Measurements from ENCODE around the gene MSH3.
"Not testable (repeated sequence)": the region's sequence is repeated elsewhere in the genome, so short reads cannot be mapped to it uniquely, and the experiment has no call there.

The MSH3 gene

GRCh38 chr5:80854583-80854982, 200.1 kb downstream of the MSH3 start:
- DNase-seq (ENCODE audit: low spot score) = no peak

GRCh38 chr5:80860924-80861613, 206.6 kb downstream of the MSH3 start:
- DNase-seq (ENCODE audit: low spot score) = no peak

DNA sequence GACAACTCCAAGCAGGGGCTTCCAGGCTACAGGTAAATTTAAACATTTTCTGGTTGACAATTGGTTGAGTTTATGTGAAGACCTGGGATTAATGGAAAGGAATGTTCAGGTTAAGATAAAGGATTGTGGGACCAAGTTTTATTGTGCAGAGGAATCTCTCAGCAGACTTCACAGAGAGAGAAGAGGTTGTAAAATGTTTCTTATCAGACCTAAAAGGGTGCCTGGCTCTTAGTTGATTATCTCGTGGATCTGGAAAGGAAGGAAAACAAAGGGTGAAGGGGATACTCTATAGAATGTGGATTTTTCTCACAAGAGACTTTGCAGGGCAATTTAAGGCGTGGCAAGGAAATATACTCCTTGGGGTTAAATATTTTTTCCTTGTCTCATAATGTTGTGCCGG, 209.3 kb downstream of the MSH3 start:
- DNase-seq (ENCODE audit: low spot score) = no peak

DNA sequence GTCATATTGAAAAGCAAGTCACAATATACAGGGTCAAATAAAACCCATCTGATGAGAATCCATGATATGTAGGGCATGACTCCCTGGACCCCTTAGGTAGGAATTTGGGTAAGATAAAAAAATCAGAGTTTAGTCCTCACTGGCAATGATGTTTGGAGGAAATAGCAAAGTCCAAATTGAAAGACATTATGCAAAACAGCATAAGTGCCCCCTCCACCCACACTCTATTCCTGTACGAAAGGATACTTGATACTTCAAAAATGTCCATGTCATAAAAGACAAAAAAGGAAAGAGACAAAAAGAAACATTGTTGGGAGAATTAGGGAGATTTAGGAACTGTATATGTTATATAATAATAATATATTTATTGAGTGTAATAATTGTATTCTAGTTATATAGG, 209.7 kb downstream of the MSH3 start:
- no peak for DNase-seq (ENCODE audit: low spot score)

DNA sequence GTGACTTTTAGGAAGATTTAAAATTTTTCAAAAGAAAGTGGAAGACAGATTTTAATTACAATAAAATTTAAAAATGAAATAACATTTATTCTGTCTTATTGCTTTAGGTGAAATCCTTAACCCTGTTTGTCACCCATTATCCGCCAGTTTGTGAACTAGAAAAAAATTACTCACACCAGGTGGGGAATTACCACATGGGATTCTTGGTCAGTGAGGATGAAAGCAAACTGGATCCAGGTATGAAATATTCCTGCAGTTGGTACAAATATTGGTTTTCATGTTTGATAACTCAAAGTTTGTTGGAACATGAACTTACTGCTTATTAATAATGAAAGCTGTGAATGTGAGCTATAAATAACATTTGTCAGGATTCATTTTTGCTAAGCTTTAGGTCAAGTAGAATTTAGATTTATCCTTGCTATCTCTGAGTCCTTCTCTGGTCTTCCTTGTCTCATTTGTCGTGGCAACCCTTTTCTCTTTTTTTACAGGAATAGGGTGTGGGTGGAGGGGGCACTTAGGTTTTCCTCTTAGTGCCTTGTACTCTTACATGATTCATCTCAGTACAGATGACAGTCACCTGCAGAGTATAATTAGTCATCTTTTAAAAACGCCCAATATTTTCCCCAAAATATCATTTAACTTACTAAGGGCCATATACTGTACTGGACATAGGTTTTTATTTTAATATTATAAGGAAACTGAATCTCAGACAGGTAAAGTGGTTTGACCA, 210.4 kb downstream of the MSH3 start:
- DNase-seq (ENCODE audit: low spot score) = no peak

- DNase-seq (ENCODE audit: low spot score) = no peak
These were observed 211.1 kb downstream of the MSH3 start for GRCh38 chr5:80865551-80865950.

GRCh38 chr5:80866371-80866770, 211.9 kb downstream of the MSH3 start:
- DNase-seq (ENCODE audit: low spot score) = no peak

- no peak for DNase-seq (ENCODE audit: low spot score)
These were observed 212.8 kb downstream of the MSH3 start for GRCh38 chr5:80867233-80867632.

DNA sequence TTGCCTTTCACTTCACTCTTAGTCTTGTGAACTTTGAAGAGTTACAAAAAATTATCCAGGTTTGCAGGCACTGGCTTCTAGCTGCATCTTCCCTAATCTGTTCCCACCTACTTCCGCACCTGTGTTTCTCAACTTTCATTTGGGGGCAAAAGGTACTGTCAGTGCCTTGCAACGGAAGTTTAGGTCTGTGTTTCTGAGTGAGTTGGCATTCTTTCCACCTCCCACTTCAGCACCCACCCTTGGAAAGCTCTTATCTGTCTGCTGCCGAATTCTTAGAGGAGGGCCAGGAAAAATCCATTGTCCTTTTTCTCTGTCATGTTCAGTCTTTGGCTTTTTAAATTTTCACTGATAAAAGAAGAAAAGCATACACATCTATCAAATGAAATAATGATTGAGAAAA, 216.0 kb downstream of the MSH3 start:
- DNase-seq (ENCODE audit: low spot score) = no peak

GRCh38 chr5:80871541-80871961, 217.1 kb downstream of the MSH3 start:
- DNase-seq (ENCODE audit: low spot score) = no peak

GRCh38 chr5:80874162-80874561, 219.7 kb downstream of the MSH3 start:
- no peak for DNase-seq (ENCODE audit: low spot score)

DNA sequence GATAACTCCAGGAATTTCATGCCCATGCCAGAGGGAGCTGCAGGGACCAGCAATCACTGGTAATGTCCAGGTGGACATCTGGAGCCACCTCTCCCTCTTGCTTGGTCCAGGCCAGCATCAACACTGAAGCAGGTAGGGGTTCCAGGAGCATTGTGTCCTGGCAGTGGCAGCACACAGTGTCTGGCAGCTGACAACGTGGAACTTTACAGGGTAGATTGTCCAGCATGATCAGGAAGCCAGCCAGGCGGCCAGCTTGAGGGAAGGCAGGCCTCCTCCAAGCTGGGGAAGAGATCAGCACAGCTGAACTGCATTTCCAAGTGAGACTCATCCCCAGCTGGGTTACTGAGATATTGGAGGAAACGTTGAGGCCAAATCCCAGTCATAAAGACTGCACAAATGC, 223.1 kb downstream of the MSH3 start:
- DNase-seq (ENCODE audit: low spot score) = no peak

DNA sequence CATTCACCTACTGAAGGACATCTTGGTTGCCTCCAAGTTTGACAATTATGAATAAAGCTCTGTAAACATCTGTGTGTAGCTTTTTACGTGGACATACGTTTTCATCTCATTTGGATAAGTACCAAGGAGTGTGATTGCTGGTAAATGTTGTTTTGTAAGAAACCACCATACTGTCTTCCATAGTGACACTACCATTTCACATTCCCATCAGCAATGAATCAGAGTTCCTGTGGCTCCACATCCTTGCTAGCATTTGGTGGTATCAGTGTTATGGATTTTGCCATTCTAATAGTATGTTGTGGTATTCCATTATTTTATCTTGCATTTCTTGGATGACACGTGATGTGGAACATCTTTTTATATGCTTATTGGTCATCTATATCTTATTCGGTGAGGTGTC, 227.3 kb downstream of the MSH3 start:
- no peak for DNase-seq (ENCODE audit: low spot score)

DNA sequence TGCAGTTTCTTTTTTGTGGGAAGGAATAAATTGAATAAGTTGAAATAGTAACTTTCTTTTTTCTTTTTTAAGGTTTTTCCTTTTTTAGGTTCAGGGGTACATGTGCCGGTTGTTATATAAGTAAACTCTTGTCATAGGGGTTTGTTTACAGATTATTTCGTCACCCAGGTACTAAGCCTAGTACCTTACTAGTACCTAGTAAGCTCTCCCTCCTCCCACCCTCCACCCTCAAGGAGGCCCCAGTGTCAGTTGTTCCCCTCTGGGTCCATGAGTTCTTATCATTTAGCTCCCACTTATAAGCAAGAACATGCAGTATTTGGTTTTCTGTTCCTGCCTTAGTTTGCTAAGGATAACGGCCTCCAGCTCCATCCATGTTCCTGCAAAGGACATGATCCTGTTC, 228.9 kb downstream of the MSH3 start:
- DNase-seq (ENCODE audit: low spot score) = not testable (repeated sequence)

DNA sequence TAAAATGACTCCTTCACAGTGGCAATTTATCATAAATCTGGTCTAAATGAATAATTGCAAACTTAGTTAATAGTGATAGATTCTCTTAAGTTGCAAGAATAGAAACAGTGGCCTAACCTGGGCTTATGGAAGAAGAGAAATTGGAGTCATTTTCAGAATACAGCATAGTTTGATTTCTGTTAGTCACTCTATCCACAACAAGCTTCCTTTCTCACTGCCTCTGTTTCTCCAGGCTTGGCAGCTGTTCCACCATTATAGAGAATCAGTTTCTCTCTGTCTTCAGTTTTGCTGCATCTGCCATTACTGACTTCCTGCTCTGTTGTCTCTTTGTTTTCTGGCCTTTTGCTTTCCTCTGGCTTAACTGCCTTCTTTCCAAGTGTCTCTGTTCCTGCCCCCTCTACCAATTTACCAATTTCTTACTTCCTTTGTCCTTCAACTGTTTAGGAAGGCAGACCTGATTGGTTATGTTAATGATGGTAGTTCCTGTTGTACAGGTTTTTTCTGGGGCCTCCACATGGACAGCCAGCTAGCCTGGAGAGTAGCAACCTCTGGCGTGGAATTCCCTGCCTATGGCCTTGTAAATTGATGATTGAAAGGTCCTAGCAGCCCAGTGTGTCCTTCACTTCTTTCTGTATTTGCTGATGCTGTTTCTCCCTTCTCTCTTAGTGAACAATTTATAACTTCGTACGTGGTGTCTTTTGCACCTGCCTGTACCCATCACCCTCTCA, 229.8 kb downstream of the MSH3 start:
- DNase-seq (ENCODE audit: low spot score) = no peak

DNA sequence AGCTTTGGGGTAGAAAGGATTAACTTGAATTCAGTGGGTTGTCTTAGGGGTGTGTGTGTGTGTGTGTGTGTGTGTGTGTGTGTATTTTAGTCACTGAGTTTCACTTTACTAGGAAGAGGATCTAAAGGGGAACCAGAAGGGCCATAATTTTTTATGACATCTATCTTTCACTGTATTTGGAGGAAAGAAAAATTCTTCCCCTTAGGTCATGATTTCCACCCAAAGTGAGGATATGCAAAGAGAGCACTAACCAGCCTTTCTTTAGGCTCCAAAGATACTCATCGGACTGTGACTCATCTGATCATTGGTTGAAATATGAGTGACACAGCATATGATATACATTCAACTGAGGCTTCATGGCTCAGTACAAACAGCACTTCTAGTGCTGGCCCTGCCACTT, 230.5 kb downstream of the MSH3 start:
- no peak for DNase-seq (ENCODE audit: low spot score)

DNA sequence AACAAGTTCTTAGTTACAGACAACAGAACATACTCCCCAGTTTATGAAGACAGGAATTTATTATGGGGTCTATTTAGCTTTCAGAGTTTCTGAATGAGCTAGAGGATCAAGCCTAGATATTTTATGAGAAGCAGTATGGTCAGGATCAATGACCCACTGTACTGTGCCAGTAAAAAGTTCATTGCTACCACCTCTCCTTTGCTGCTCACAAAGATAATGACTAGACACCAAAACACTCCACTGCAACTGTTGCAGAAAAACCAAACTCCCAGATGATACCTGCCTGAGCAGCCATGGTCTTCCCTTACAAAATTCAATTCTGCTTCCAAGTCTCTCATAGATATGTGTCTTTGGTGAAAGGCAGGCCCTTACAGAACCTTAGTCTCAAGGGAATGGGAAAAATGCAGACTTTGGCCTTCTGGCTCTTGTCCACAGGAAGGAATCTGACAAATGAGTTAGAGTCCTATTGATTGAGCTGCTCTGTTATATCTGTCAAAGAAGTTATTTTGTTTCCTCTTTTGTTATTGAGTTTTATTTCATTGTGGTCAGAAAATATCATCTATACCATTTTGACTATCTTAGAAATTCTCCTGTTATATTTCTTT, 231.0 kb downstream of the MSH3 start:
- DNase-seq (ENCODE audit: low spot score) = no peak

GRCh38 chr5:80894083-80894482, 239.6 kb downstream of the MSH3 start:
- DNase-seq (ENCODE audit: low spot score) = no peak

GRCh38 chr5:80895523-80895922, 241.1 kb downstream of the MSH3 start:
- no peak for DNase-seq (ENCODE audit: low spot score)

GRCh38 chr5:80902624-80903023, 248.2 kb downstream of the MSH3 start:
- DNase-seq (ENCODE audit: low spot score) = not testable (repeated sequence)

DNA sequence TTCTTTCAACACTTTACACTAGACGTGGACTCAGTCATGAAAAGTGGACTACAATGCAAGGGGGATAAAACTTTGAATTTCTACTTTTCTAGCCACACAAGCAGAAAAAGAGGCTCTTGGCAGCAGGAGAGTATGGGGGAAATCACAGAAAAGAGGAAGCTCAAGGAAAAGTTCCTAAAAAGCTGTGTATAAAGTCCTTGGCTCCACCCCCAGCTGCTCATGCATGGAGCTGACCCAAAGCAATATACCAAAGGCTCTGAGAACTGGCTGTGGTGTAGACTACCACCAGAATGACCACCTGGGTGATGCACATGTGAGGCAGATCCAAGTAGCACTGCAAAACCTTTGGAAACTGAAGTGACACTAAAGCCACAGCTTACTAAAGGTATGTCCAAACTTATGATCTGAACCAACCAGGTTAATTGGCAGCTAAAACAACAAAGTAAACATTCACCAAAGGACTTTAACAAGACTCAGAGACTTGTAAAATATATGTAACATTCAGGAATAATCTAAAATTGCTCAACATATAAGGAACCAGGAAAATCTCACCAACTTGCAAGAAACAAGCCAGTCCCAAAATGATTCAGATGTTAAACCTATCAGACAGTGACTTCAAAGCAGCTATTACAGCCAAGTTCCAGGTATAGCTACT, 250.2 kb downstream of the MSH3 start:
- DNase-seq (ENCODE audit: low spot score) = peak; percentile 19

DNA sequence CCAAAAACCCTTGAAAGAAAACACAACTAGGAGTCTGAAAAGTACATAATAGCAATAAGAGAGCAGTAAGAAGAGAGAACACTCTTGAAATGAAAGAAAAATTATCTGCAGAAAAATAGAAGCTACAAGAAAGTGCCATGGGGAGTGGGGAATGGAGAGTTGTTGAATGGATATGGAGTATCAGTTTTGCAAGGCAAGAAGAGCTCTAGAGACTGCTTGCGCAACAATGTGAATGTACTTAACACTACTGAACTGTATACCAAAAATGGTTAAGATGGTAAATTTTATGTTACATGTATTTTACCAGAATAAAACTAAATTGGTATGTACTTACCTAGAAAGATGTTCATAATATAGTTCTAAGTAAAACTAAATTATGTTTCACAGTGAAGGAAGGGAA, 251.0 kb downstream of the MSH3 start:
- no peak for DNase-seq (ENCODE audit: low spot score)
